GM19438 (cell line): ENCODE data around the gene GCAT.
"Not testable (repeated sequence)": the region's sequence is repeated elsewhere in the genome, so short reads cannot be mapped to it uniquely, and the experiment has no call there.

ENCODE experiments used
- ATAC-seq: cut with Tn5 transposase; IDR thresholded peaks from one replicate; pipeline ENCODE4 v1.9.1; 2021; ENCODE audit warnings: low read depth; ENCODE audit not compliant: unreplicated experiment

The GCAT gene

DNA sequence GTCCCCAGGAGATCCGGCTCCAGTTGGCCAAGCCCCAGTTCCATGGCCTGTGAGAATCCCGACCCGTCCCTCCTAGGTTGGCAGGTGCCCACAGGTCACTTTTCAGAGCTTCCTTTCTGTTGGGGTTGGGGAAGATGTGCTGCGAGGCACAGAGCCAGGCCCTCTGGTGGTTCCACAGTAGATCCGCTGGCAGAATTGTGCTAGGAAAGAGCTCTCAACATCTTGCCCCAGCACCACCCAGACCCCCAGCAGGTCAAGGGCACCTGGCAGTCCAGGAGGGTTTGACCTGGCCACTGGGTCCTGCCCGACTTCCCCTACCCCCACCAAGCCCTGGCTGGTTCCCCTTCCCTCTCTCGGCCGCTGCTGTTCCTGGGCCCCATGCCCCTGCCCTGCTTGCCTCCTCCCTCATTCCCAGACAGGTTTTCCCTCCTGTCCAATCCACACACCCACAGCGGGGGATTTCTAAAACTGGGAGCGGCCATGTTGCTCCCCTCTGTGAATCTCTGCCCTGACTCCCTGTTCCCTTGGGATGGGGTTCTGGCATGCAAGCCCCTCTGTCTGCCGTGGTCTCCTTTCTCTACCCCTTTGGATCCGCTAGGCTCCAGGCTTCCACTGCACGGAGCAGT lies 26.2 kb upstream of the GCAT start:
- no peak for ATAC-seq

- no peak for ATAC-seq
Observed at GRCh38 chr22:37782340-37783168, 25.2 kb upstream of the GCAT start.

- ATAC-seq: no peak
Observed at GRCh38 chr22:37784829-37785495, 22.8 kb upstream of the GCAT start.

DNA sequence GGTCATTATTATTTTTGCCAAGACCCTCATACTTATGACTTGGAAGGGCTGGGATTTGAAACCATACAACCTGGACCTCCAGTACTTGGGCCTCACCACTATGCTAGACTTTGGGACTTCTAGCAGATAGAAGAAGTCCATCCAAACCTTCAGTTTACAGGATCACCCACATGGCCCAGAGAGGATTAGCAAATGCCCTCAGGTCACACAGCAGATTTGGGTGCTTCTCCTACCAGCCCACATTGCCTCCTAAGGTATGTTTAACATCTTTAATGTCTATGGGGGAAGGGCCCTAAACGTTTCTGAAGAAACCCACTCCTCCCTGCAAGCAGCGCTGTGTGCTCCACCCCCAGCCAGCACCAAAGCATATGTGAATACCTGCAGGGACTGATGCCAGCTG lies 17.5 kb upstream of the GCAT start:
- no peak for ATAC-seq

- ATAC-seq: no peak
Observed at GRCh38 chr22:37792494-37792893, 15.2 kb upstream of the GCAT start.

GRCh38 chr22:37794376-37794775 lies 13.4 kb upstream of the GCAT start:
- no peak for ATAC-seq

- ATAC-seq: no peak
Observed at GRCh38 chr22:37796079-37796478, 11.7 kb upstream of the GCAT start.

DNA sequence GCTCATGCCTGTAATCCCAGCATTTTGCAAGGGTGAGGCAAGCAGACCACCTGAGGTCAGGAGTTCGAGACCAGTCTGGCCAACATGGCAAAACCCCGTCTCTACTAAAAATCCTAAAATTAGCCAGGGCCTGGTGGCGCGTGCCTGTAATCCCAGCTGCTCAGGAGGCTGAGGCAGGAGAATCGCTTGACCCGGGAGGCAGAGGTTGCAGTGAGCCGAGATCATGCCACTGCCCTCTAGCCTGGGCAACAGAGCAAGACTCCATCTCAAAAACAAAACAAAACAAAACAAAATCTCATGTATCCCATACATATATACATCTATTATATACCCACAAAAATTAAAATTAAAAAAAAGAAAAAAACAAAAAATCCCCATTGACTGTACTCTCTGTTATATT lies 10.5 kb upstream of the GCAT start:
- not testable (repeated sequence) for ATAC-seq

- ATAC-seq: no peak
Observed at GRCh38 chr22:37797874-37798500, 9.7 kb upstream of the GCAT start.

DNA sequence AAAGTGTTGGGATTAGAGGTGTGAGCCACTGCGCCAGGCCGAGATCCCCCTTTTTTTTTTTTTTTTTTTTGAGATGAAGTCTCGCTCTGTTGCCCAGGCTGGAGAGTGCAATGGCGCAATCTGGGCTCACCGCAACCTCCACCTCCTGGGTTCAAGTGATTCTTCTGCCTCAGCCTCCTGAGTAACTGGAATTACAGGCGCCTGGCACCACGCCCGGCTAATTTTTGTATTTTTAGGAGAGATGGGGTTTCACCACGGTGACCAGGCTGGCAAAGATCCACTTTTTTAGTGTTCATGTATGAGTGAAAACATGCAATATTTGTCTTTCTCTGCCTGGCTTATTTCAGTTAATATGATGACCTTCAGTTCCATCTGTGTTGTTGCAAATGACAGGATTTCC lies 7.8 kb upstream of the GCAT start:
- ATAC-seq: not testable (repeated sequence)

DNA sequence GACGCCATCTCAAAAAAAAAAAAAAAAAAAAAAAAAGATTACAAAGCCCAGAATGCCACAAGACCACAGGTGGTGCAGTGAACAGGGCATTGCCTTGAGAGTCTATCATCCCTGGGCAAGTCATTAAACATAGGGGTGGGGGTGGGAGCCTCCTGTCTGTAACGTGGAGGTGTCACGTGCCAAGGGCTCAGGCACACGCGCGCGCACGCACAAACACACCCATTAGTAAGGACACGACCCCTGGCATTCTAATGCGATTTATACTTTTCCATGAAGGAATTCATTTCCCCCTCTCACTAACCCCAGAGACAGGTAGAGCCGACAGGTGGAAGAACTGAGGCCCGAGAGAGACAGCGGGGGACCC lies 5.8 kb upstream of the GCAT start:
- no peak for ATAC-seq

DNA sequence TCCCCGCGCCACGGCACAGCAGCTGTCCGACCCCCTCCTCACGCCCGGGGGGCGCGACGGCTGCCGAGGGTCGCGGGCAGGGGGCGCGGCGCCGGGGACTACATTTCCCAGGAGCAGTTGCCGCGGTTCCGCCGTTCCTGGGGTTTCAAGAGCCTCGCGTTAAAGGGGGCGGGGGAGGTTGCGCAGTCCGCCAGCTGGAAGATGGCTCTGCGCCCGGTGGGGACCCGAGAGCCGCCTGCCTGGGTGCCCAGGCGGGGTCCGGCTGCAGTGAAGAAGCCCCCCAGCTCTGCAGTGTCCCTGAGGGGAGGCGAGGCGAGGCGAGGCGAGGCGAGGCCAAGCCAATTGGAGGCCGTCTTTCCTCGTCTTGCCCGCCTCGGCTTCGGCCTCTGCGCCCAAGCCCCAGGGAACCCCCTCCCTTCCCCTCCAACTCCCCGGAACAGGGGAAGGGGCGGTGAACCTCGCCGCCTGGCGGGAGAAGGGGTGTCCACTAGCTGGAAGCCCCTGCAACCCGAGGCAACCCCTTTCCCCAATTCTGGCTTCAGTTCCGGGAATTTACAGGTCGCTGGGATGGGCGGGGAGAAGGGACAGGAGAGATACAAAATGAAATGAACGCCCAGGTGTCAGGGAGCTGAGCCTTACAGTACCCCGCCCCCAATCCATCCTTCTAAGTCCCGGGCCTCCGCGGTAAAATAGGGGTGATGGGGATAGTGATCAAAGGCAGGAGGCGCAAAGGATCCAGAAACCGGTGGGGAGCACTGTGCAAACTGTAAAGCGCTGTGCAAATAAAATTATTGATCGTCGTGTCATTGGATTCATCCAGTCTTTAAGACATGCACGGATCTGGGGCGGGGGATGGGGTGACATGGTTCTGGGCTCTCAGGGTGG lies 5.2 kb upstream of the GCAT start:
- no peak for ATAC-seq

GRCh38 chr22:37803195-37803638 lies 4.5 kb upstream of the GCAT start:
- ATAC-seq: no peak

GRCh38 chr22:37803639-37804351 lies 3.9 kb upstream of the GCAT start:
- ATAC-seq: no peak

DNA sequence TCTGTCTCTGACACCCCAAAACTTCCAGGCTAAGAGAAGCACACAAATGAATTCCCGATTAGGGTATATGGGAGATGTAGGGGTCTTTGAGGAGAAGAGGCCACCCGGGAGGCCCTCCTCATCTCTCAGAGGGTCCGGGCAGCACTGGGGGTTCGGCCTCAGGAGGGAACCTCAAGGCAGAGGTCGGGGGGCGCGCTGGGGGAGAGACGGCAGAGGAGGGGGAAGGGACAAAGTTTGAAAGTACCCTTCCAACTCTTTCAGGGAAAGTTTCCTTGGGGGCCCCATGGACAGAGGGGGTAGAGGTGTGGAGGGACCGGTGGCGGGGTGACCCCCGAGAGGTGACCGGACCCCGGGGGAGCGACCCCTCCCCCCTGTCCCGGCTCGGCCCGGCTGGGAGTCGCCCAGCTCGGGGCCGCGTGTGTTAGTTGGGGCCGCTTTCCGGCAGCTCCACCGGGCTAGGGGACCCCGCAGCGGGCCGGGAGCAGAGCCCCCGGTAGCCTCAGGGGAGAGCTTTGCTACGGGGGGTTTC lies 3.3 kb upstream of the GCAT start:
- ATAC-seq: no peak

DNA sequence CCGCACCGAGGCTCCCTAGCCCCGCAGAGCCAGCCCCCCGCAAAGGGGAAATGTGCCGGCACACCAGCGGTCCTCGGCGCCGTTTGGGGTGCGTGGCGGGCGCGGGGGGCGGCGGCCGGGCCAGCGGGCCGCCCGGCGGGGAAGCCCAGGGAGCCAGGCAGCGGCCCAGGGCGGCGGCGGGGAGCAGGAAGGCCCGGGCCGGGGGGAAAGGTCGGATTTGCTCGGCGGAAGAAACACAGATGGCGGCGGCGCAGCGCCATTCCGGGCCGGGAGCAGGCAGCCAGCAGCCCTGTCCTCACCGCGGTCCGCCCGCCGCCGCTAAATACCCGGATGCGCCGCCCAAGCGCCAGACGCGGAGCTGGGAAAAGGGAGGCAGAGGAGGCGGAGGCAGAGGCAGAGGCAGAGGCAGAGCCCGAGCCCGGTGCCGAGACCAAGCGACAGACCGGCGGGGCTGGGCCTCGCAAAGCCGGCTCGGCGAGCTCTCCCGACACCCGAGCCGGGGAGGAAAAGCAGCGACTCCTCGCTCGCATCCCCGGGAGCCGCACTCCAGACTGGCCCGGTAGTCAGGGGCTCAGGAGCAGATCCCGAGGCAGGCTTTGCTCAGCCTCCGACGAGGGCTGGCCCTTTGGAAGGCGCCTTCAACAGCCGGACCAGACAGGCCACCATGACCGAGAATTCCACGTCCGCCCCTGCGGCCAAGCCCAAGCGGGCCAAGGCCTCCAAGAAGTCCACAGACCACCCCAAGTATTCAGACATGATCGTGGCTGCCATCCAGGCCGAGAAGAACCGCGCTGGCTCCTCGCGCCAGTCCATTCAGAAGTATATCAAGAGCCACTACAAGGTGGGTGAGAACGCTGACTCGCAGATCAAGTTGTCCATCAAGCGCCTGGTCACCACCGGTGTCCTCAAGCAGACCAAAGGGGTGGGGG lies 2.6 kb upstream of the GCAT start:
- no peak for ATAC-seq

- no peak for ATAC-seq
Observed at GRCh38 chr22:37805810-37806277, 1.9 kb upstream of the GCAT start.
